SK-N-SH (cell line): ENCODE measurements around the gene GARRE1. TPM values are rescaled to one million over a fixed set of nuclear protein-coding genes. Genes with fewer than 3 reads are reported as not detected.

ENCODE experiments used
- CTCF ChIP-seq: fragments of 200-600 bp; sonication (generic); IDR thresholded peaks from 2 replicates; pipeline ENCODE4 v1.6.1; 2017; ENCODE audit warnings: antibody characterized with exemption, mild to moderate bottlenecking, moderate library complexity
- EP300 ChIP-seq, 2 experiments: IDR thresholded peaks; 2 replicates each; pipeline versions ENCODE4 v1.4.0 to v1.6.1; 2012; ENCODE audit warnings: borderline replicate concordance in 1 of 2, low read depth in 1 of 2, low read length in 1 of 2
- FOXJ3 ChIP-seq: sonication (generic); formaldehyde crosslinking; IDR thresholded peaks from 2 replicates; pipeline ENCODE4 v1.5.1; 2020; ENCODE audit warnings: mild to moderate bottlenecking, missing genetic modification reagents
- FOXM1 ChIP-seq: IDR thresholded peaks from 2 replicates; pipeline ENCODE4 v1.4.0; 2012; ENCODE audit warnings: low read depth, mild to moderate bottlenecking
- GABPA ChIP-seq: IDR thresholded peaks from 2 replicates; pipeline ENCODE4 v1.4.0; 2012; ENCODE audit warnings: low read depth, mild to moderate bottlenecking
- GATA2 ChIP-seq: sonication (generic); formaldehyde crosslinking; IDR thresholded peaks from 2 replicates; pipeline ENCODE4 v1.5.0; 2020; ENCODE audit warnings: mild to moderate bottlenecking, missing genetic modification reagents
- JUND ChIP-seq: IDR thresholded peaks from 2 replicates; pipeline ENCODE4 v1.4.0; 2012
- NRF1 ChIP-seq: IDR thresholded peaks from 2 replicates; pipeline ENCODE4 v1.6.1; 2012; ENCODE audit warnings: low read depth, mild to moderate bottlenecking, low read length
- REST ChIP-seq: IDR thresholded peaks from 2 replicates; pipeline ENCODE4 v1.6.1; 2012; ENCODE audit warnings: mild to moderate bottlenecking, low read depth, low read length, moderate library complexity
- RFX5 ChIP-seq: IDR thresholded peaks from 2 replicates; pipeline ENCODE4 v1.6.1; 2012; ENCODE audit warnings: mild to moderate bottlenecking, improper control_type of control experiment, low read length
- RXRA ChIP-seq: IDR thresholded peaks from 2 replicates; pipeline ENCODE4 v1.4.0; 2012; ENCODE audit warnings: low read depth, mild to moderate bottlenecking, borderline replicate concordance
- SIN3A ChIP-seq: IDR thresholded peaks from 2 replicates; pipeline ENCODE4 v1.6.1; 2012; ENCODE audit warnings: low read depth, mild to moderate bottlenecking, low read length, moderate library complexity, borderline replicate concordance
- SMC3 ChIP-seq: IDR thresholded peaks from 2 replicates; pipeline ENCODE4 v1.6.1; 2012; ENCODE audit warnings: low read depth, low read length, improper control_type of control experiment
- TCF12 ChIP-seq: IDR thresholded peaks from 2 replicates; pipeline ENCODE4 v1.4.0; 2012
- TEAD4 ChIP-seq: IDR thresholded peaks from 2 replicates; pipeline ENCODE4 v1.4.0; 2012; ENCODE audit warnings: mild to moderate bottlenecking, borderline replicate concordance; ENCODE audit not compliant: insufficient read depth
- USF2 ChIP-seq: fragments of 150-350 bp; IDR thresholded peaks from 2 replicates; pipeline ENCODE4 v1.6.1; 2017; ENCODE audit warnings: antibody characterized with exemption, low read length, low read depth, borderline replicate concordance
- ZBTB33 ChIP-seq: IDR thresholded peaks from 2 replicates; pipeline ENCODE4 v1.4.0; 2012; ENCODE audit warnings: low read depth, borderline replicate concordance
- polyA plus RNA-seq, 3 experiments: library from polyadenylated mRNA; depleted of rRNA; stranded (reverse); fragments of >200 nt; gene quantifications; 2 replicates each; pipeline ENCODE4 v1.2.3, GENCODE V29; 2012

The GARRE1 gene
- polyA plus RNA-seq, 1 of the 3 experiments (the other 2 are of a cell fraction) = 9.7 TPM

- TF ChIP-seq SMC3 (no peak), GATA2 (CRISPR knock-in tag) (no peak), FOXJ3 (CRISPR knock-in tag) (no peak), GABPA (no peak), REST (no peak), SIN3A (no peak), TEAD4 (peak; percentile 87), RFX5 (no peak), TCF12 (peak; percentile 67), RXRA (no peak), NRF1 (no peak), USF2 (no peak), ZBTB33 (no peak), FOXM1 (peak; percentile 23; the same call in 1 of the 2 replicates), EP300 (IDR thresholded peaks at IDR 0.05; ENCODE audit: borderline replicate concordance in 1 of 2, low read depth in 1 of 2, low read length in 1 of 2) (peak in 1 of 2 experiments; percentile 83; a peak in 2 of 4 replicates), CTCF (no peak), JUND (peak; percentile 76)
These were observed 20.7 kb downstream of the GARRE1 start (continued) for GRCh38 chr19:34274827-34275625.
